GM21526 (cell line): ENCODE measurements around the gene NRCAM.
"Not testable (repeated sequence)": the region's sequence is repeated elsewhere in the genome, so short reads cannot be mapped to it uniquely, and the experiment has no call there.

Source experiments
- ATAC-seq: cut with Tn5 transposase; IDR thresholded peaks from one replicate; pipeline ENCODE4 v1.9.1; 2021; ENCODE audit warnings: moderate library complexity; ENCODE audit not compliant: unreplicated experiment, low FRiP score

Gene NRCAM

DNA sequence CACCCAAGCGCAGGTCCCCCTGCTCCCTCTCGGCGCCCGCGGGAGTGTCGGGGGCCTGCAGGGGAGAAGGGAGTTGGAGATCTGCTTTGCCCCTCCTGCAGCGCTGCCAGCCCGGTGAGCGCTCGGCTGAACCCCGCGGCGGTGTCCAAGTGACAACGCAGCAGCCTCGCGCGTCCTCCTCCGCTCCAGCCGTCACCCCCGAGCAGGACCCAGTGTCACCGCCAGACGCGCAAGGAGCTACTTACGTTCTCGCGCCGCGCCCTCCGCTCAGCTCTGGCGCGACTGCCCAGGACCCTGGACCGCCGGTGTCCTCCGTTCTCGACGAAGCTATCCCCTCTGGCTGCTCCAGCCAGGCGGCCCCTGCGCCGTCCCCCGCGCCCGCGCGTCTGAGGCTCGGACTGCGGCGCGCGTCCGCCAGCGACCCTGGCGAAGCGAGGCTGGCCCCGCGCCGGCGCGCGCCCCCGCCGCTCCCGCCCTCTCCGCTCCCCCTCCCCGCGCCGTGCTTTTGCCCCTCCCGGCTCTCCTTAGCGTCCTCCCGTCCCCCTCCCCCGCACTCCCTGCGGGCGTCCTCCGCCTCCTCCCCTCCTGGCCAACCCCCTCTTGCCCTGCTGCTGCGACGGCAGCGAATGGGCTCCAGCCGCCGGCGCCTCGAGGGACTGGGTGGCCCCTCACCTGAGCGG is at the start of gene NRCAM:
Gene NRCAM, minus strand, starts transcription at position 439 of the 680 bp plus-strand sequence. CDS start 216,372 bp downstream, outside the sequence.
- ATAC-seq, result peak; percentile 47

DNA sequence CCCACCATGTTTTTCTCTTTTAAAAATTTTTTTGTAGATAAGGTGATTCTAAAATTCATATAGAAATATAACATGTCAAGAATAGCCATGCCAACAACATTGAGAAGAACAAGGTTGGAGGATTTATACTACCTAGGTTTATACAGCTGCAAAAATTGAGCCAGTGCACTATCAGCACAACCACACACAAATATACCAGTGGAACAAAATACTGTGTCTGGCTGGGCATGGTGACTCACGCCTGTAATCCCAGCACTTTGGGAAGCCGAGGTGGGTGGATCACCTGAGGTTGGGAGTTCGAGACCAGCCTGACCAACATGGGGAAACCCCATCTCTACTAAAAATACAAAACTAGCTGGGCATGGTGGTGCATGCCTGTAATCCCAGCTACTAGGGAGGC is 48.3 kb upstream of the NRCAM start:
- ATAC-seq, result not testable (repeated sequence)

- peak; percentile 92 for ATAC-seq
Observed at GRCh38 chr7:108503112-108504026, 47.1 kb upstream of the NRCAM start.

DNA sequence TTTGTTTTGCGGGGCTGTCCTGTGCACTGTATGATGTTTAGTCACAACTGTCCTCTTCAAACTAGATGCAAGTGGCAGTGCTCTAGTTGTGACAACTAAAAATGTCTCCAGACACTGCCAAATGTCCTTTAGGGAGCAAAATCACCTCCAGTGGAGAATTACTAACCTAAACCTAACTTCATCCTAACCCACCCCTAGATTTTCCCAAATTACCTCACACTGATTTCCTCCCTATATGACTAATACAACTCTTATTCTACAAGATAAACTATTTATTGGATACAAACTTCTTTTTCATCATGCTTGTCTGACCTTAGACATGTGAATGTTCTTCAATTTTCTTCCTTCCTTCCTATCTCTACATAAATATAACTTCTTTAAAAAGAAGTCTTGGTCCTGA is 43.3 kb upstream of the NRCAM start:
- ATAC-seq, result no peak

DNA sequence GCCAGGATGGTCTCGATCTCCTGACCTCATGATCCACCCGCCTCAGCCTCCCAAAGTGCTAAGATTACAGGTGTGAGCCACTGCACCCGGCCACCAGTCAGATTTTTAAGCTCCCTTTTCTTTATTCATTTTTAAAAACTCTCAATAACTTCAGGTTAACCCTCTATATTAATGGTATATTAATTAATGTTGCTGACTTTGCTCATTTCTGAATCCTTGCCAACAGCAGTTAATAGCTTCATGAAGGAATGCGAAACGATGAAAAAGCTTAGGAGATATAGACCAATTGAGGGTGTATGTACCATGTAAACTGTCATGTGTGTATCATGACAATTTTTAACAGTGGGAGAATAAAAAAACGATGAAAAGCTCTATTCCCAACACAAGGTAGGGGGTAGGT is 42.2 kb upstream of the NRCAM start:
- no peak for ATAC-seq

DNA sequence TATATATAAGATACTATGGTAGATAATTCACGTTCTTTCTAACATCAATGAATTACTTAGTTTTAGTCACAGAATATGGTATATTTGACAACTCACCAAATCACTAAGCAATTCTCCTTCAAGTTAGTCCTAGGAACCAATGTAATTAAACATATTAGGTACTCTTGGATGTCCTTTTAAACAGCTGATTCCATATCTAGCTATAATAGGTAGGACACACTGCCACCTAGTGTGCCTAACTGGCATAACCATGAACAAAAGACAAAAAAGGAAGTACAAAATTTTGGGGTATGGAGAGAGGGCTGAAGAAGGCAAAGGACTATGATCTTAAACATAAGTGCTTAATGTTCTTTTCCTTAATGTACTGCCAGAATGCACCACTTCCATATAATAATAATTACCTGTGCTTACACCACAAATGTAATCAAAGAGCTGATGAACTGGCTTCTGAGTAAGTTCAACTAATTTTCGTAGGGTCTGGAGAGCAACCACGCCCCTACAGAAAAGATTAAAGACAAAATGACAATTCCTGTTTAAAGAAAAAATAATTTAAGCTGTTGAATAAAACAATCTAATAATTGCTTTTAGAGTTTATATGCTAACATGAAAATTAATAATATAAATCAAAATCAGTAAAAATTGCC is 41.0 kb upstream of the NRCAM start:
- peak; percentile 67 for ATAC-seq

- ATAC-seq, result no peak
Observed at GRCh38 chr7:108492742-108493141, 36.5 kb upstream of the NRCAM start.

- ATAC-seq, result no peak
Observed at GRCh38 chr7:108488768-108489538, 32.7 kb upstream of the NRCAM start.

DNA sequence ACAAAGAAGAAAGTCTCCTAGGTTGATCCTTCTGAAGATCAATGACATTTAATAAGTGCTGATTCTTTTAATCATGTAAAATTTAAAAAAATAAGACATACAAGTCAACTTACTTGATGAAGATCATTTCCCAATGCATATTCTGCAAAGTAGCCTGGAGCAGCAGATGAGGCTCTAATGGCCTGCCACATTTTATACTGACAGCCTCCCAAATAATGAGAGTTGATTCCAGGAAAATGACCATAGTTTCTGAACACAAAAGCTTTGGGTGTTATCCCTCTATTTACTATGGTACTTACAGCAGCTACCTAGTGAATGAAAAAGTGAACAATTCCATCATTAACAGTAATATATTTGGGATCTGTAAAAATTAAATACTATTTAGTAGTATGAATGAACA is 31.4 kb upstream of the NRCAM start:
- no peak for ATAC-seq

- no peak for ATAC-seq
Observed at GRCh38 chr7:108486291-108486966, 30.2 kb upstream of the NRCAM start.

DNA sequence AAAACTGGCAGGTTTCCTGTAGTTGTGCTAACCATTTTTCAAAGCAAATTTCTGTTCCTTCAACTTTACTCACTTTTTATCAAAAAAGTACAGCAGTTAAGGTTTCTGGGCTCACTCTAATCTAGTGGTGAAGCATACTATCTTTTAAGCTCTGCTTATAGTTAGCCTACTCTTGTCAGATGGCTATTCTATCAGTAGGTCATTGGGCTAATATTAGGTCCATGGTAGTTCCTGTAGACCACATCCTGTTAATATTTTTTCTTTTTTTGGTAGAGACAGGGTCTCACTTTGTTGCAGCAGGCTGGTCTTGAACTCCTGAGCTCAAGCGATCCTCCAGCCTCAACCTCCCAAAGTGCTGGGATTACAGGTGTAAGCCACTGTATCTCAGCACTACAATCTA is 27.9 kb upstream of the NRCAM start:
- ATAC-seq, result no peak

- ATAC-seq, result no peak
Observed at GRCh38 chr7:108480311-108480710, 24.1 kb upstream of the NRCAM start.

DNA sequence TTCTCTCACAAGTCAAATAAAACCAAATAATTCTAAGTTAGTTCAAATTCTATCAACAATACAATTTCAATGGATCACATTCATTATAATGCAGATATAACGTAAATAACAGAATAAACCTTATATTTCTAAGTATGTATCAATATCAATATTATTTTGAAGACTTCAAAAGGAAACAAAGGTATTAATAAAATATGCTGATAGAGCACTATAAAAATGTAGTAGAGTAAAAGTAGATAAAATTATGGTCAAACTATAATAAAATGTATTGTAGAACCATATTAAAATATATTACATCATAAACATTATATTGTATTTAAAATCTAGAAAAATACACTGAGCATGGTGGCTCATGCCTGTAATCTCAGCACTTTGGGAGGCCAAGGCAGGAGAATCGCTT is 23.5 kb upstream of the NRCAM start:
- ATAC-seq, result no peak

DNA sequence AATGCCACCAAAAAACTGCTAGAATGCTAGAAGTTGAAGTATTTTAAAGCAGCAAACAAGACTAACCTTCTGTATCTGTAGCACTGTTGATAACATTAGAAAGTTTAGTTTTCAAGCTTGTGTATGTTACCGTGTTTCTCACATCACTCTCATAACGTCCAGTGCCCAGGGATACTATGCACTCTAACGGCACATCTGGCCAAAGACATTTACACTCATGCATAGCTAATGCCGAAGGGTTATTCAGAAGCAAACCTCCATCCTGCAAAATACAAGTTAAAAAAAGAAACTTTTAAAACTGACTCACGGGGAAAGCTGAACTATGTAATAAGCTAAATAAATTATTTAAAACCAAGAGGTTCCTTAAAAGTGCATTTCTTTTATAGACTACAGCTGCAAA is 22.9 kb upstream of the NRCAM start:
- no peak for ATAC-seq

DNA sequence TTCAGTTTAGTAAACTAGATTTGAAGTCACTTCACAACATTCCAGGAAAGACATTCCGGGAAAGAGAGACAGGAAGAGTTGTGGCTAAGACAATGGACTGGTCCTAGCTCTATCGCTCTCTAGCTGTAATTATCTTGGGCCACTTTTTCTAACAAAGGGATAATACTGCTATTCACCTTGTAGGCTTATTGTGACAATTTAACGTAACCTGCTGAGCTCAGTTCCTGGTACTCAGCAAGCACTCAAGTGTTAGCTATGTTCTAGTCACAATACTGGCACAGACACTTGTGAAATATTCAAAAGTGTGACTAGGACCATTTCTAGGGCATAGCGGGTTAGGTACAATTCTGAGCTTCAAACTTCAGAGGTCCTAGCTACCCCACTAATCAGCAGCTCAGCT is 12.0 kb upstream of the NRCAM start:
- ATAC-seq, result no peak

DNA sequence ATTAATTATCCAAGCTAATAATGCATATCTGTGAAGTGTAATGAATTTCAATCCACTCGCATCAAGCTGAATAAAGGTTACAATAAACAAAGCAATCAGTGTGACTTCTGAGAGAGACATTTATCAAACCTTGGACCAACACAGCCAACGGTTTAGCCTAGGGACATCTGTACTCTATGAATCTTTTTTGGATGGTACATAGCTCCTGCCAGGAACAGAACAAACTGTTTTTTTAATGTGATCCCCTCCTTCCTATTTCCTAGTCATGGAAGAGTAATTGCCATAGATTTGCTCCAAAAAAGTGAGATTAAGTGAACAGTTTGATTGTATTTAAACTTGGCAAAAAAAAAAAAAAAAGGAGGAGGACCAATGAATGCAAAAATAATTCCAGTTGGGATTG is 11.2 kb upstream of the NRCAM start:
- ATAC-seq, result no peak

DNA sequence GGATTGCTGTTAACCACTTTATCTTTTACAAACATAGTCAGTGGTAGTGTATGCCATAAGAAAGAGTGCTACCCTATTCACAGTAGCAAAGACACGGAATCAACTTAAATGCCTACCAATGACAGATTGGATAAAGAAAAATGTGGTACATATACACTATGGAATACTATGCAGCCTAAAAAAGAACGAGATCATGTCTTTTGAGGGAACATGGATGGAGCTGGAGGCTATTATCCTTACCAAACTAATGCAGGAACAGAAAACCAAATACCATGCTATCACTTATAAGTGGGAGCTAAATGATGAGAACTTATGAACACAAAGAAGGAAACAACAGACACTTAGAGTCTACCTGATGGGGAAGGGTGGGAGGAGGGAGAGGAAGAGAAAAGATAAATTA is 10.1 kb upstream of the NRCAM start:
- ATAC-seq, result not testable (repeated sequence)

GRCh38 chr7:108464743-108465142 is 8.5 kb upstream of the NRCAM start:
- no peak for ATAC-seq

DNA sequence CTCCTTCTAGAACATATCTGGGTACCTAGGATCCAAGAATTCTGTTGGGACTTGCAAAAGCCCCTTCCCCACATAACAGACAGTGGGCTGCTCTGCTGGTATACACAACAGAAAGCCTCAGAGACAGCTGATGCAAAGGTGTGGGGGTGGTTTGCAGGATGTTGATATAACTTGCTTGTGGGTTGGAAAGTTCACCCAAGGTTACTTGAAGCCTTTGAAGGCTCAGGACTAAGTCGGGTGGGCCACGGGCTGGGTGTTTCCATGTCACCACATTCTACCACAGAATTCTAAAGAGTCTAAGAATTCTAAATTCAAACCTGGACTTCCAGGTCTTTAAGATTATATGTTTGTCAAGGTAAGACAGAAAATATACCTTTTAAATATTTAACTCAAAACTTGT is 7.4 kb upstream of the NRCAM start:
- no peak for ATAC-seq

DNA sequence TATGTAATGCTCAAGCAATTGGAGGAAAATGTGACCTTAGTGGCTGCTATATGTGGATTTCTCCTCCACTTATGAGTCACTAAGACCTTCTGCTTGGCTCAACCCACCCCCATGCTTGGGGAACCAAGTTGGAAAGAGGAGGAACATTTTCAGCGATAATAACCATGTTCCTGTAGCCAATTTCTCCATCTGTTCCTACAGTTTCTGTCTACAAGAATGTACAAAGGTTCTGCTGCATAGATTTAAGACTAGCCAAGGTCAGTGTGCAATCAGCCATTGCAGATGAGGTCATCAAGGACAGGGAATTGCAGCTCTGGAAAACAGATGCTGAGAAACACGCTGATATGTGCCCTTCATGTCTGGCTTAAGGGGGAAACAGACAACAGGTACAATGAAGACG is 5.6 kb upstream of the NRCAM start:
- no peak for ATAC-seq
